ENCODE results near the gene ABCC9. TPM values are rescaled to one million over a fixed set of nuclear protein-coding genes. Genes with fewer than 3 reads are reported as not detected.

Gene ABCC9
- total RNA-seq, 1 experiment from 2014 or later = not detected

- no peak for DNase-seq
- no peaks in the 10 kb centered on the region for H3K27me3 ChIP-seq (ENCODE audit: low read length)
Observed at GRCh38 chr12:21884936-21885335, 56.3 kb downstream of the ABCC9 start.

GRCh38 chr12:21882635-21883034, 58.6 kb downstream of the ABCC9 start:
- H3K4me3 ChIP-seq (ENCODE audit: low read length) = no peak overlapping the region
- no peak overlapping the region for H3K27ac ChIP-seq (ENCODE audit: low read length)
- no peak for DNase-seq
- no peaks in the 10 kb centered on the region for H3K79me2 ChIP-seq (ENCODE audit: low read length)
- H3K9ac ChIP-seq (ENCODE audit: low read length) = no peak overlapping the region
- no peaks in the 10 kb centered on the region for H3K9me3 ChIP-seq (ENCODE audit: low read length)
- no peaks in the 10 kb centered on the region for H3K4me1 ChIP-seq (ENCODE audit: low read length)
- H3K9me2 ChIP-seq (replicated peaks; ENCODE audit: insufficient read depth, low read length) = no peaks in the 10 kb centered on the region
- H2AFZ ChIP-seq (ENCODE audit: low read length) = no peak overlapping the region
- no peaks in the 10 kb centered on the region for H3K36me3 ChIP-seq (ENCODE audit: insufficient read depth, low read length)
- no peak overlapping the region for H3K4me2 ChIP-seq (ENCODE audit: low read depth, low read length, poor library complexity, severe bottlenecking)
- H3K27me3 ChIP-seq (ENCODE audit: low read length) = no peaks in the 10 kb centered on the region
- H4K20me1 ChIP-seq (ENCODE audit: insufficient read depth, low read depth, low read length) = no peaks in the 10 kb centered on the region

More at GRCh38 chr12:21884936-21885335, 56.3 kb downstream of the ABCC9 start:
- no peaks in the 10 kb centered on the region for H3K36me3 ChIP-seq (ENCODE audit: insufficient read depth, low read length)
- H2AFZ ChIP-seq (ENCODE audit: low read length) = no peak overlapping the region
- no peak overlapping the region for H3K4me3 ChIP-seq (ENCODE audit: low read length)
- no peak overlapping the region for H3K27ac ChIP-seq (ENCODE audit: low read length)
- H4K20me1 ChIP-seq (ENCODE audit: insufficient read depth, low read depth, low read length) = no peaks in the 10 kb centered on the region
- H3K9me3 ChIP-seq (ENCODE audit: low read length) = no peaks in the 10 kb centered on the region
- H3K4me1 ChIP-seq (ENCODE audit: low read length) = no peaks in the 10 kb centered on the region
- H3K9ac ChIP-seq (ENCODE audit: low read length) = no peak overlapping the region
- H3K79me2 ChIP-seq (ENCODE audit: low read length) = no peaks in the 10 kb centered on the region
- no peaks in the 10 kb centered on the region for H3K9me2 ChIP-seq (replicated peaks; ENCODE audit: insufficient read depth, low read length)
- no peak overlapping the region for H3K4me2 ChIP-seq (ENCODE audit: low read depth, low read length, poor library complexity, severe bottlenecking)

- H3K36me3 ChIP-seq (ENCODE audit: insufficient read depth, low read length) = no peaks in the 10 kb centered on the region
- no peaks in the 10 kb centered on the region for H4K20me1 ChIP-seq (ENCODE audit: insufficient read depth, low read depth, low read length)
- no peaks in the 10 kb centered on the region for H3K9me3 ChIP-seq (ENCODE audit: low read length)
- no peaks in the 10 kb centered on the region for H3K4me1 ChIP-seq (ENCODE audit: low read length)
- H2AFZ ChIP-seq (ENCODE audit: low read length) = no peak overlapping the region
- no peak overlapping the region for H3K27ac ChIP-seq (ENCODE audit: low read length)
- no peak overlapping the region for H3K9ac ChIP-seq (ENCODE audit: low read length)
- H3K9me2 ChIP-seq (replicated peaks; ENCODE audit: insufficient read depth, low read length) = no peaks in the 10 kb centered on the region
- H3K79me2 ChIP-seq (ENCODE audit: low read length) = no peaks in the 10 kb centered on the region
- H3K4me2 ChIP-seq (ENCODE audit: low read depth, low read length, poor library complexity, severe bottlenecking) = no peak overlapping the region
- no peak for DNase-seq
- no peak overlapping the region for H3K4me3 ChIP-seq (ENCODE audit: low read length)
- no peaks in the 10 kb centered on the region for H3K27me3 ChIP-seq (ENCODE audit: low read length)
Observed at GRCh38 chr12:21881965-21882364, 59.3 kb downstream of the ABCC9 start.

- Histone ChIP-seq H3K4me3 (ENCODE audit: low read length) (no peak overlapping the region), H4K20me1 (ENCODE audit: insufficient read depth, low read depth, low read length) (no peaks in the 10 kb centered on the region), H2AFZ (ENCODE audit: low read length) (no peak overlapping the region), H3K9me3 (ENCODE audit: low read length) (no peaks in the 10 kb centered on the region), H3K9ac (ENCODE audit: low read length) (no peak overlapping the region), H3K4me2 (ENCODE audit: low read depth, low read length, poor library complexity, severe bottlenecking) (no peak overlapping the region), H3K79me2 (ENCODE audit: low read length) (no peaks in the 10 kb centered on the region), H3K4me1 (ENCODE audit: low read length) (no peaks in the 10 kb centered on the region), H3K9me2 (replicated peaks; ENCODE audit: insufficient read depth, low read length) (no peaks in the 10 kb centered on the region), H3K36me3 (ENCODE audit: insufficient read depth, low read length) (no peaks in the 10 kb centered on the region), H3K27me3 (ENCODE audit: low read length) (no peaks in the 10 kb centered on the region), H3K27ac (ENCODE audit: low read length) (no peak overlapping the region)
- DNase-seq = no peak
Observed at GRCh38 chr12:21879312-21879711, 61.9 kb downstream of the ABCC9 start.

DNA sequence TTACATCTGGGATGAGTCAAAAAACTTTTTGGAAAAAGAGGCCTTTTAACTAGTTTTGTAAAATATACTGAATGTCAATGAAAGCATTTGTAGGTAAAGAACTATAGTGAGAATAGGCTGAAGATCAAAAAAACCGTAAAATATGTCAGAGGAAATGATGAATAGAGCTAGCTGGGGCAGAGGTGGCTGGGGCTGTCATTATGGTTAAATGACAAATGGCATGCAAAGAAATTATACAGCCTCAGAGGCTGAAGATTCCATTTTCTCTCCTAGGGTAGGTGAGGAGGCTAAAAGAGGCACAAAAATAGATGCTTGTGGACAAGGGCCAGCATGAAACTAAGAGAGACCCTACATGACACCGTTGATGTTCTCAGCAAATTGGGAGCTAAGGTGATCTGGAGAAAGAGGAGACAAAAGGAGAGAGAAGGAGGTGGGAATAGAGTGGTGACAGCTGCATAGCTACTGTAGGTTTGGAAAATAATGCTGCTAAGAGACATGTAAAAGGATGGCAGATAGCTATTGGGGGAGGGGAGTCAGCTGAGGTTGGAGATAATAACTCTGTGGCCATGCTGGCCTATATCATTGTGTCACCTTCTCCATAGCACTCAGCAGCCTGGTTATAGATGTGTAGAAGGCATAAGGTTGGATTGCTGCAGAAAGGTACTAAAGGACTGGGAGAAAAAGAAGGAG, 63.8 kb downstream of the ABCC9 start:
- H3K79me2 ChIP-seq (ENCODE audit: low read length) = no peaks in the 10 kb centered on the region
- H3K4me1 ChIP-seq (ENCODE audit: low read length) = no peaks in the 10 kb centered on the region
- H4K20me1 ChIP-seq (ENCODE audit: insufficient read depth, low read depth, low read length) = no peaks in the 10 kb centered on the region
- no peaks in the 10 kb centered on the region for H3K36me3 ChIP-seq (ENCODE audit: insufficient read depth, low read length)
- DNase-seq = no peak
- no peak overlapping the region for H3K4me3 ChIP-seq (ENCODE audit: low read length)
- no peaks in the 10 kb centered on the region for H3K27me3 ChIP-seq (ENCODE audit: low read length)
- no peak overlapping the region for H3K4me2 ChIP-seq (ENCODE audit: low read depth, low read length, poor library complexity, severe bottlenecking)
- no peaks in the 10 kb centered on the region for H3K9me3 ChIP-seq (ENCODE audit: low read length)
- H3K27ac ChIP-seq (ENCODE audit: low read length) = no peak overlapping the region
- no peak overlapping the region for H2AFZ ChIP-seq (ENCODE audit: low read length)
- H3K9me2 ChIP-seq (replicated peaks; ENCODE audit: insufficient read depth, low read length) = no peaks in the 10 kb centered on the region
- no peak overlapping the region for H3K9ac ChIP-seq (ENCODE audit: low read length)

- Histone ChIP-seq H3K9me3 (ENCODE audit: low read length) (no peaks in the 10 kb centered on the region), H3K9ac (ENCODE audit: low read length) (no peak overlapping the region), H3K27ac (ENCODE audit: low read length) (no peak overlapping the region), H4K20me1 (ENCODE audit: insufficient read depth, low read depth, low read length) (no peaks in the 10 kb centered on the region), H3K4me1 (ENCODE audit: low read length) (no peaks in the 10 kb centered on the region), H3K79me2 (ENCODE audit: low read length) (no peaks in the 10 kb centered on the region), H2AFZ (ENCODE audit: low read length) (no peak overlapping the region), H3K36me3 (ENCODE audit: insufficient read depth, low read length) (no peaks in the 10 kb centered on the region), H3K27me3 (ENCODE audit: low read length) (no peaks in the 10 kb centered on the region), H3K9me2 (replicated peaks; ENCODE audit: insufficient read depth, low read length) (no peaks in the 10 kb centered on the region), H3K4me3 (ENCODE audit: low read length) (no peak overlapping the region), H3K4me2 (ENCODE audit: low read depth, low read length, poor library complexity, severe bottlenecking) (no peak overlapping the region)
- DNase-seq = no peak
Observed at GRCh38 chr12:21865846-21866245, 75.4 kb downstream of the ABCC9 start.

GRCh38 chr12:21860534-21860933, 80.7 kb downstream of the ABCC9 start:
- no peak overlapping the region for H3K4me3 ChIP-seq (ENCODE audit: low read length)
- H3K9ac ChIP-seq (ENCODE audit: low read length) = no peak overlapping the region
- no peaks in the 10 kb centered on the region for H3K36me3 ChIP-seq (ENCODE audit: insufficient read depth, low read length)
- no peaks in the 10 kb centered on the region for H3K9me2 ChIP-seq (replicated peaks; ENCODE audit: insufficient read depth, low read length)
- H2AFZ ChIP-seq (ENCODE audit: low read length) = no peak overlapping the region
- no peaks in the 10 kb centered on the region for H4K20me1 ChIP-seq (ENCODE audit: insufficient read depth, low read depth, low read length)
- H3K27ac ChIP-seq (ENCODE audit: low read length) = no peak overlapping the region
- H3K4me2 ChIP-seq (ENCODE audit: low read depth, low read length, poor library complexity, severe bottlenecking) = no peak overlapping the region
- no peaks in the 10 kb centered on the region for H3K27me3 ChIP-seq (ENCODE audit: low read length)
- H3K79me2 ChIP-seq (ENCODE audit: low read length) = no peaks in the 10 kb centered on the region
- H3K4me1 ChIP-seq (ENCODE audit: low read length) = no peaks in the 10 kb centered on the region
- H3K9me3 ChIP-seq (ENCODE audit: low read length) = no peaks in the 10 kb centered on the region
- DNase-seq = no peak

- no peaks in the 10 kb centered on the region for H3K36me3 ChIP-seq (ENCODE audit: insufficient read depth, low read length)
- no peaks in the 10 kb centered on the region for H3K9me3 ChIP-seq (ENCODE audit: low read length)
- no peaks in the 10 kb centered on the region for H3K79me2 ChIP-seq (ENCODE audit: low read length)
- no peak for DNase-seq
- no peak overlapping the region for H3K27ac ChIP-seq (ENCODE audit: low read length)
- H2AFZ ChIP-seq (ENCODE audit: low read length) = no peak overlapping the region
- no peaks in the 10 kb centered on the region for H4K20me1 ChIP-seq (ENCODE audit: insufficient read depth, low read depth, low read length)
- no peak overlapping the region for H3K9ac ChIP-seq (ENCODE audit: low read length)
- H3K27me3 ChIP-seq (ENCODE audit: low read length) = no peaks in the 10 kb centered on the region
- H3K9me2 ChIP-seq (replicated peaks; ENCODE audit: insufficient read depth, low read length) = no peaks in the 10 kb centered on the region
- no peaks in the 10 kb centered on the region for H3K4me1 ChIP-seq (ENCODE audit: low read length)
- H3K4me2 ChIP-seq (ENCODE audit: low read depth, low read length, poor library complexity, severe bottlenecking) = no peak overlapping the region
- no peak overlapping the region for H3K4me3 ChIP-seq (ENCODE audit: low read length)
Observed at GRCh38 chr12:21860128-21860527, 81.1 kb downstream of the ABCC9 start.

Measured in Karpas-422 (cell line).